ENCODE data around the gene THSD7A. TPM values are rescaled to one million over a fixed set of nuclear protein-coding genes. Genes with fewer than 3 reads are reported as not detected.

THSD7A gene
- total RNA-seq, 4 donors from 2014 or later: 16.2 to 36.4 (median 21.5) TPM

DNA sequence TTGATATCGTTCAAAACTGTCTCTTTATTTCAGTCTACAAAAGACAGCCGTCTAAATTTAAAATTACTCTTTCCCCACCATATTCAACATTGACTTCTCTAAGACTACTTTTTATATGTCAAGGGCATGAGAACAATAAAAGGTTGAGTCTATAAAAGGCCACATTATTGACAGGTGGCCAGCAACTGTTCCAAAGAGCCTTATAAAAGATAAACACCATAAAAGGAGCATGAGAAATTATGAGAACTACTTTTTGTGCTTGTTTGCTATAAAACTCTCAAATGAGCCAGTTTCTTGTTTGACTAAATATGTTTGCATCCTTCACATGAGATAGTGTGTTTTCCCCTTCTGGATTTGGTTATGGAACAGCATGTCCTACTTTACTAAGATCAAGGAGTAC is 189.2 kb downstream of the THSD7A start:
- intact Hi-C loops (cut with DNase I; ENCODE audit: low total_unique reads): no loop called here
- Histone ChIP-seq H3K27me3 (no peaks in the 10 kb centered on the region), H3K27ac (peak overlapping the region in 1 of 2 donors; percentile 54), H3K9me3 (no peaks in the 10 kb centered on the region), H3K4me3 (no peak overlapping the region), H3K36me3 (no peaks in the 10 kb centered on the region), H3K4me1 (no peaks in the 10 kb centered on the region)
- DNase-seq: no peak
- no peak for TF ChIP-seq POLR2A (IDR thresholded peaks at IDR 0.05)
- TF ChIP-seq CTCF (IDR thresholded peaks at IDR 0.05): no peak

- Histone ChIP-seq H3K4me3 (no peak overlapping the region), H3K27ac (peak overlapping the region in 1 of 2 donors; percentile 54), H3K36me3 (no peaks in the 10 kb centered on the region), H3K9me3 (no peaks in the 10 kb centered on the region), H3K27me3 (no peaks in the 10 kb centered on the region), H3K4me1 (no peaks in the 10 kb centered on the region)
- TF ChIP-seq CTCF (IDR thresholded peaks at IDR 0.05) (no peak), POLR2A (IDR thresholded peaks at IDR 0.05) (no peak)
- no peak for DNase-seq
- intact Hi-C loops (cut with DNase I; ENCODE audit: low total_unique reads): no loop called here
Measured at GRCh38 chr7:11642276-11642675, 189.7 kb downstream of the THSD7A start.

DNA sequence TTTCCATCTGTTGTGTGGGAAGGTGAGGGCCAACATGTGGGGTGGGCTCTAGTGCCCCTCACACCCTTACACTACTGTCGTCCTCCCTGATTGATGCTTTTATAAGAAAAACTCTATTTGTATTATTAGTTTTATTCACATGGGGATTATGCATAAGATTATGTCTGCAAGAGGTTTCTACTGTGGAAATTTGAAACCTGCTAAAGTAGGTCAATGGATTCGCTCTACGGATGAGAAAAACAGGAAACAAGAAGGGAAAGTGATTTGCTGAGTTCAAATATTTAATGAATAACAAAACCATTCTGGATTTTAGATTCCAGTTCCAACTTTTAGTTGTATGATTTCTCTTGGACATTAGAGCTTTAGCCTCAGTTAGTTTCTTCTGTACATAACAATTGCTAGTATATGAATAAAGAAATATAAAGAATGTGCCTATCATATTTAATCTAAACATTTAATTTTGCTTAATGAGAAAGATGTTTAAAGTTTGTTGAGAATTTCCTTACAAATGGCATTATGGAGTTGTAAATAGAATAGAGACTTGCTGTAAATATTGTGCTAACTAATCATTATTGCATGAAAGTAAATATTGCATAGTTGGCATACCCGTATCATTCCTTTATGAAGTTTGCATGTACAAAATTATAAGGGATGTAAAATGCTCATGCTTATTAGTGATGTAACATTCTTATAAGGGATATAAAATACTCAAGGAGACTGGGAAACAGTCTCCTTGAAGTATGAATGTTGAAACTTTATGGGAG is 193.8 kb downstream of the THSD7A start:
- no peak for DNase-seq
- TF ChIP-seq CTCF (IDR thresholded peaks at IDR 0.05) (no peak), POLR2A (IDR thresholded peaks at IDR 0.05) (no peak)
- no peaks in the 10 kb centered on the region for H3K9me3 ChIP-seq
- H3K27ac ChIP-seq: no peak overlapping the region
- H3K36me3 ChIP-seq: no peaks in the 10 kb centered on the region
- H3K4me3 ChIP-seq: no peak overlapping the region
- no peaks in the 10 kb centered on the region for H3K27me3 ChIP-seq
- H3K4me1 ChIP-seq: no peaks in the 10 kb centered on the region
- intact Hi-C loops (cut with DNase I; ENCODE audit: low total_unique reads): no loop called here

DNA sequence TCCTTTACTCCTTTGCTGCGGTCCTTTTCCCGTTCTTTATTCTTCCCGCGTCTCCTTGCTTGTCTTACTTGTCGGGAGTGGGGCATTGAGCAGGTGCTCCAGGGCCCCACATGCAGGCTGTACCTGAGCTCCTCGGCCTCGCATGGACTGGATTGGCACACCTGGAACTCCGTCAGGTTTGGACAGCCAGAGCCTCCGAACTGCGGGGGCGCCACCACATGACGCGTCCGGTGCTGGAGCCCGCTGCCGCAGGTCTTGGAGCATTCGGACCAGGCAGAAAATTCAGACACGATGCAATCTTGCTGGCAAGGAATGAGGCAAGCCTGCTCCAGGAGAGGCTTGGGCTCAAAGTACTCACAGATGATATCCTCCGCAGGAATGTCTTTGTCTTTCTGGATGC is 195.7 kb downstream of the THSD7A start:
- intact Hi-C loops (cut with DNase I; ENCODE audit: low total_unique reads): no loop called here
- Histone ChIP-seq H3K27me3 (no peaks in the 10 kb centered on the region), H3K9me3 (no peaks in the 10 kb centered on the region), H3K4me3 (no peak overlapping the region), H3K27ac (no peak overlapping the region), H3K4me1 (no peaks in the 10 kb centered on the region), H3K36me3 (no peaks in the 10 kb centered on the region)
- DNase-seq: no peak
- TF ChIP-seq CTCF (IDR thresholded peaks at IDR 0.05) (no peak), POLR2A (IDR thresholded peaks at IDR 0.05) (no peak)

DNA sequence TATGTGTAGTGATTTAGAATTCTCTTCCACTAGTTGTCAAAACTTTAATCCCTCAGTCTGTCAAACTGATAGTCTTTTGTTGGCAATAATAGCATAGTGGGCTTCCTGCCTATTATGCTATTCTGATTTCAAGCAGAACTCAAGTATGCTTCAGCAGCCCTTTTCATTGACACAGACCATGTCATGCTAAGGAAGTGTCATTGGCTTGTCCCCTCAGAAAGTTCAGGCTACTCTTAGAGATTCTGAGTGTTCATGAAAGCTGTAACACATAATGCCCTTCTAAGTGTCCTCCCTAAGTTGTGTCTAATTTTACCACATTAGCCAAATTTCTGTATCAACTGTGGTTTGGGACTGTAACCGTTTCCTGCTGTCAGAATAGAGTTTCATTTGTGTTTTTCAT is 198.7 kb downstream of the THSD7A start:
- no peaks in the 10 kb centered on the region for H3K4me1 ChIP-seq
- DNase-seq: no peak
- H3K36me3 ChIP-seq: no peaks in the 10 kb centered on the region
- H3K27me3 ChIP-seq: no peaks in the 10 kb centered on the region
- no peaks in the 10 kb centered on the region for H3K9me3 ChIP-seq
- intact Hi-C loops (cut with DNase I; ENCODE audit: low total_unique reads): no loop called here
- TF ChIP-seq CTCF (IDR thresholded peaks at IDR 0.05): no peak
- no peak for TF ChIP-seq POLR2A (IDR thresholded peaks at IDR 0.05)
- H3K4me3 ChIP-seq: no peak overlapping the region
- no peak overlapping the region for H3K27ac ChIP-seq
